ENCODE measurements around the gene MLANA. TPM values are rescaled to one million over a fixed set of nuclear protein-coding genes. Genes with fewer than 3 reads are reported as not detected.

The MLANA gene
- total RNA-seq, 4 donors from 2014 or later, result 20.0 to 47.4 (median 37.6) TPM

DNA sequence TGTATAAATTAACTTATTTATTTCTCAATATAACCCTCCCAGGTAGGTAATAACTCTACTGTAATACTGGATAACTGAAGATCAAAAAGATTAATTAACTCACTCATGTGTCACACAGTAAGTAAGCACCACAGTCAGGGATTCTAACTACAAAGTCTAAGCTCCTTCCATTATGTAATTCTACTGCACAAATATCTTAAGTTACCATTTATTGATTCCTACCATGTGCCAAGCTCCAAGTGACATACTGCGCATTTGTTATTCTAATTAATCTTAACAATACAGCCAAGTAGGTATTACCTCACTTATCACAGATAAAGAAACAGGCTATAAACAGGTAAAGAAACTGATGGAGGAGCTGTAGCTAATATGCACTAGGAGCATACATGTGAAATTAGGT lies 66.5 kb downstream of the MLANA start:
- no peak overlapping the region for H3K27ac ChIP-seq
- no peaks in the 10 kb centered on the region for H3K9me3 ChIP-seq
- no peaks in the 10 kb centered on the region for H3K4me1 ChIP-seq
- H3K4me3 ChIP-seq, result no peak overlapping the region
- no peaks in the 10 kb centered on the region for H3K36me3 ChIP-seq
- TF ChIP-seq POLR2AphosphoS5 (IDR thresholded peaks at IDR 0.05), result no peak
- TF ChIP-seq EP300 (IDR thresholded peaks at IDR 0.05), result no peak
- TF ChIP-seq POLR2A (IDR thresholded peaks at IDR 0.05), result no peak
- TF ChIP-seq, protein P1, sequence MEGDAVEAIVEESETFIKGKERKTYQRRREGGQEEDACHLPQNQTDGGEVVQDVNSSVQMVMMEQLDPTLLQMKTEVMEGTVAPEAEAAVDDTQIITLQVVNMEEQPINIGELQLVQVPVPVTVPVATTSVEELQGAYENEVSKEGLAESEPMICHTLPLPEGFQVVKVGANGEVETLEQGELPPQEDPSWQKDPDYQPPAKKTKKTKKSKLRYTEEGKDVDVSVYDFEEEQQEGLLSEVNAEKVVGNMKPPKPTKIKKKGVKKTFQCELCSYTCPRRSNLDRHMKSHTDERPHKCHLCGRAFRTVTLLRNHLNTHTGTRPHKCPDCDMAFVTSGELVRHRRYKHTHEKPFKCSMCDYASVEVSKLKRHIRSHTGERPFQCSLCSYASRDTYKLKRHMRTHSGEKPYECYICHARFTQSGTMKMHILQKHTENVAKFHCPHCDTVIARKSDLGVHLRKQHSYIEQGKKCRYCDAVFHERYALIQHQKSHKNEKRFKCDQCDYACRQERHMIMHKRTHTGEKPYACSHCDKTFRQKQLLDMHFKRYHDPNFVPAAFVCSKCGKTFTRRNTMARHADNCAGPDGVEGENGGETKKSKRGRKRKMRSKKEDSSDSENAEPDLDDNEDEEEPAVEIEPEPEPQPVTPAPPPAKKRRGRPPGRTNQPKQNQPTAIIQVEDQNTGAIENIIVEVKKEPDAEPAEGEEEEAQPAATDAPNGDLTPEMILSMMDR (IDR thresholded peaks at IDR 0.05), result no peak
- 95% methylated on average over 1 of the region's 1 CpG for WGBS
- DNase-seq (ENCODE audit: low spot score in 2 of 2), result no peak
- no peaks in the 10 kb centered on the region for H3K27me3 ChIP-seq

DNA sequence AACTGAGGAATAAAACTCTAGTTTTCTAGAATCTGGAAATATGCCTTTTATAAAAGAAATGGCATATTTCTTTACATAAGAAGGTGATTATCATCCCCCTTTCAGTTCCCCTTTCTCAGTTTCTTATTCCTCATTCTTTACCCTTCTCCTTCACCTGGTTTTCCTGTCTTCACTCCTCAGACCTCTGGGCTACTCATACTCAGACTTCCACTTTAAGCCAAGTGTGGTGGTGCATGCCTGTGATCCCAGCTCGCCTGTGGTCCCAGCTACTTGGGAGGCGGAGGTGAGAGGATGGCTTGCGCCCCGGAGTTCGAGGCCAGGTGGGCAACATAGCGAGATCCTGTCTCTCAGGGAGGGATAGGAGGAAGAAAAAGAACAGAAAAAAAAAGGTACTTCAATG lies 67.6 kb downstream of the MLANA start:
- Histone ChIP-seq H3K27ac (no peak overlapping the region), H3K27me3 (no peaks in the 10 kb centered on the region), H3K4me1 (no peaks in the 10 kb centered on the region), H3K4me3 (no peak overlapping the region), H3K36me3 (no peaks in the 10 kb centered on the region), H3K9me3 (no peaks in the 10 kb centered on the region)
- TF ChIP-seq POLR2A (IDR thresholded peaks at IDR 0.05), result no peak
- no peak for TF ChIP-seq EP300 (IDR thresholded peaks at IDR 0.05)
- TF ChIP-seq, protein P1 (IDR thresholded peaks at IDR 0.05), result no peak
- TF ChIP-seq POLR2AphosphoS5 (IDR thresholded peaks at IDR 0.05), result no peak
- DNase-seq (ENCODE audit: low spot score in 2 of 2), result no peak
- WGBS, result 96% methylated on average over 6 of the region's 6 CpGs

Other genes with a start within 250 kb of the MLANA start
- gene ERMP1, start 57.8 kb upstream of the MLANA start, total RNA-seq, result 10 to 100 TPM; 21.4 to 24.4 (median 22.7) TPM
- gene RANBP6, start 124.7 kb downstream of the MLANA start, total RNA-seq, result 10 to 100 TPM; 11.7 to 33.9 (median 16.9) TPM